Endothelial cell of umbilical vein (primary cell): ENCODE results near the gene CCNJL.

Experiments used
- EZH2 ChIP-seq: IDR thresholded peaks from 2 replicates; pipeline ENCODE4 v1.6.1; 2012; ENCODE audit warnings: borderline replicate concordance, low read depth, mild to moderate bottlenecking, moderate library complexity, low read length, inconsistent platforms; ENCODE audit not compliant: severe bottlenecking
- FOS ChIP-seq: IDR thresholded peaks from 2 replicates; pipeline ENCODE4 v1.6.1; 2011; ENCODE audit warnings: mild to moderate bottlenecking, low read length, moderate library complexity, borderline replicate concordance; ENCODE audit not compliant: insufficient read depth
- MAX ChIP-seq: IDR thresholded peaks from 2 replicates; pipeline ENCODE4 v1.6.1; 2011; ENCODE audit not compliant: insufficient read depth, insufficient read length
- MYC ChIP-seq: IDR thresholded peaks from one replicate; pipeline ENCODE4 v1.6.1; 2011; ENCODE audit warnings: mild to moderate bottlenecking, low read depth, low read length
- POLR2A ChIP-seq: IDR thresholded peaks from 2 replicates; pipeline ENCODE4 v1.6.1; 2012; ENCODE audit warnings: low read depth, mild to moderate bottlenecking, control low read depth, low read length
- POLR2AphosphoS5 ChIP-seq: IDR thresholded peaks from 2 replicates; pipeline ENCODE4 v1.6.1; 2012; ENCODE audit warnings: low read depth, mild to moderate bottlenecking, control low read depth, low read length, moderate library complexity; ENCODE audit not compliant: insufficient read depth
- TF ChIP-seq, protein P1 (sequence below), 2 donors: IDR thresholded peaks; 1 replicate in 1 of 2; 2 replicates in 1 of 2; pipeline ENCODE4 v1.5.1; 2011; ENCODE audit warnings: low read length in 2 of 2, mild to moderate bottlenecking in 2 of 2, moderate library complexity in 2 of 2, control low read depth in 1 of 2, inconsistent platforms in 1 of 2, low read depth in 1 of 2; ENCODE audit not compliant: insufficient read depth in 1 of 2; ENCODE audit errors: extremely low read depth in 1 of 2

GRCh38 chr5:160229190-160229742, 83.1 kb downstream of the CCNJL start, which contains the start of gene FABP6:
- TF ChIP-seq, protein P1, sequence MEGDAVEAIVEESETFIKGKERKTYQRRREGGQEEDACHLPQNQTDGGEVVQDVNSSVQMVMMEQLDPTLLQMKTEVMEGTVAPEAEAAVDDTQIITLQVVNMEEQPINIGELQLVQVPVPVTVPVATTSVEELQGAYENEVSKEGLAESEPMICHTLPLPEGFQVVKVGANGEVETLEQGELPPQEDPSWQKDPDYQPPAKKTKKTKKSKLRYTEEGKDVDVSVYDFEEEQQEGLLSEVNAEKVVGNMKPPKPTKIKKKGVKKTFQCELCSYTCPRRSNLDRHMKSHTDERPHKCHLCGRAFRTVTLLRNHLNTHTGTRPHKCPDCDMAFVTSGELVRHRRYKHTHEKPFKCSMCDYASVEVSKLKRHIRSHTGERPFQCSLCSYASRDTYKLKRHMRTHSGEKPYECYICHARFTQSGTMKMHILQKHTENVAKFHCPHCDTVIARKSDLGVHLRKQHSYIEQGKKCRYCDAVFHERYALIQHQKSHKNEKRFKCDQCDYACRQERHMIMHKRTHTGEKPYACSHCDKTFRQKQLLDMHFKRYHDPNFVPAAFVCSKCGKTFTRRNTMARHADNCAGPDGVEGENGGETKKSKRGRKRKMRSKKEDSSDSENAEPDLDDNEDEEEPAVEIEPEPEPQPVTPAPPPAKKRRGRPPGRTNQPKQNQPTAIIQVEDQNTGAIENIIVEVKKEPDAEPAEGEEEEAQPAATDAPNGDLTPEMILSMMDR (IDR thresholded peaks at IDR 0.05; ENCODE audit: extremely low read depth in 1 of 2, insufficient read depth in 1 of 2, low read depth in 1 of 2, low read length in 2 of 2): no peak
- no peak for TF ChIP-seq MAX
- no peak for TF ChIP-seq POLR2A
- TF ChIP-seq POLR2AphosphoS5: no peak
- no peak for TF ChIP-seq EZH2
- TF ChIP-seq MYC: no peak
- no peak for TF ChIP-seq FOS
